ENCODE measurements around the gene GMDS.

GMDS gene

DNA sequence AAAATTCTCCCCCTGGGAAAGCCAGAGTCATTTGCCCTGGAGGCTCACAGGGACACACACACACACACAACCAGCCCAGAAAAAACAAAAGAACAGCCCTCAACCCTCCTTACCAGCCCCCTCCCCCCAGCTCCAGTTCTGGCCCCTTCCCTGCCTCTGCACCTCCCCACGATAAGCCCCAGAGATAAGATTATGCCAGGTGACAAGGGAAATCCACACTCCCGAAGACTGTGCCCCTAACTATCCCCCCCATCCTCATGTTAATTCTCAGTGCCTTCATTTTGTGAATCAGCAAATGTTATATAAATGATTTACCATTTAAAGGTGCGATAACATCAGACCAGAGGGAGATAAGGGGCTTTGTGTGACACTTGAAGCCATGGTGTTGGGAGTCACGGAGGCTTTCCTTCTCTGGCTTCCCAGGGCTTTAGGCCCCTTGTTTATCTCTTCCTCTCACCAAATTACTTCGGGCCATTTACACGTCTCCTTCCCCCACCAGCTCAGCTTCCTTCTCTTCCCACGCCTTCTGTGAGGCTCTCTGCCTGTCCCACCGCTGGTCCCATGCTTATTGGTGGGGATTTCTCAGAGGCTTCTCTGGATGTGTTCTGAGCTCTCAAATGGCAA is 648.2 kb downstream of the GMDS start:
- no peak for DNase-seq (ENCODE audit: low read depth)
- no peak overlapping the region for H3K4me3 ChIP-seq (ENCODE audit: control insufficient read depth, low read depth, low read length)
- TF ChIP-seq CTCF (IDR thresholded peaks at IDR 0.05; ENCODE audit: control insufficient read depth, insufficient read depth, low read depth, low read length, missing control alignments), result no peak

GRCh38 chr6:1596088-1596852 is 649.1 kb downstream of the GMDS start:
- H3K4me3 ChIP-seq (ENCODE audit: control insufficient read depth, low read depth, low read length), result peak overlapping the region; percentile 16
- peak; percentile 94 for TF ChIP-seq CTCF (IDR thresholded peaks at IDR 0.05; ENCODE audit: control insufficient read depth, insufficient read depth, low read depth, low read length, missing control alignments)
- DNase-seq (ENCODE audit: low read depth), result no peak

DNA sequence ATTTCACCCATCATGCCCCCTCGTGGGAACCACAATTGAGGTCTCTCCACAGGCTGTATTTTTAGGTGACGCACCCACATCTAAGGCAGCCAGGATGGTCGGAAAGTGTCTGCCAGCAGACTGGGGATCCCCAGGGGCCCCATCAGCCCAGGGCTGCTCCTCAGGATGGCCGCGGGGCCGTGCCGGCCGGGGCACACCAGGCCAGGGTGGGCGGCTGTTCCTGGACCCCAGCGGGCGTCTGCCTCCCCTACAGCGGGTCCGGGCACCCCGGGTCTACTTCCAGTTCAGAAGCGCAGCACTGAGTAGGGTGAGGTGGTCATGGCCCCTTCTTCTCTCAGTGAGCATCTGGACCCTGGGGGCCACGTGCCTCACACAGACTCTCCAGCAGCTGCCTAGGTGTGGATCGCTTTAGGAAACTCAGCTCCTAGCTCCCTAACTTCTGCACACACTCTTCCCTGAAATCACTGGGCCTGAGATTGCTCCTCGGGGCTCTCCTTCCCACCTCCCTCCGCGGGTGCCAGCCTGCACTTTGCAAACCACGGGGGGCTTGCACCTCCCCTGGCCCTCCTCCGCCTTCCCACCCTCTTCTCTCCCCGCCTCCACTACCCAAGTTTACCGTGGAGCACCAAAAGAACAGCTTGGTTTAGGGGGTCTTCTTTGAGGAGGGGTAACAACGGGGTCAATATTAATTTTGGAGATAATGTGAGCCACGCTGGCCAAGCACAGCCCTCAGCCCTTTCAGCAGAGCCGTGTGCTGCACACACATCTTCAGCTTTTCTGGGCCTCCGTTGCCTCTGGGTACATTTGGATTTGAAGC is 649.9 kb downstream of the GMDS start:
- H3K4me3 ChIP-seq (ENCODE audit: control insufficient read depth, low read depth, low read length), result no peak overlapping the region; the same call in 1 of the 2 replicates
- no peak for TF ChIP-seq CTCF (IDR thresholded peaks at IDR 0.05; ENCODE audit: control insufficient read depth, insufficient read depth, low read depth, low read length, missing control alignments)
- DNase-seq (ENCODE audit: low read depth), result no peak

DNA sequence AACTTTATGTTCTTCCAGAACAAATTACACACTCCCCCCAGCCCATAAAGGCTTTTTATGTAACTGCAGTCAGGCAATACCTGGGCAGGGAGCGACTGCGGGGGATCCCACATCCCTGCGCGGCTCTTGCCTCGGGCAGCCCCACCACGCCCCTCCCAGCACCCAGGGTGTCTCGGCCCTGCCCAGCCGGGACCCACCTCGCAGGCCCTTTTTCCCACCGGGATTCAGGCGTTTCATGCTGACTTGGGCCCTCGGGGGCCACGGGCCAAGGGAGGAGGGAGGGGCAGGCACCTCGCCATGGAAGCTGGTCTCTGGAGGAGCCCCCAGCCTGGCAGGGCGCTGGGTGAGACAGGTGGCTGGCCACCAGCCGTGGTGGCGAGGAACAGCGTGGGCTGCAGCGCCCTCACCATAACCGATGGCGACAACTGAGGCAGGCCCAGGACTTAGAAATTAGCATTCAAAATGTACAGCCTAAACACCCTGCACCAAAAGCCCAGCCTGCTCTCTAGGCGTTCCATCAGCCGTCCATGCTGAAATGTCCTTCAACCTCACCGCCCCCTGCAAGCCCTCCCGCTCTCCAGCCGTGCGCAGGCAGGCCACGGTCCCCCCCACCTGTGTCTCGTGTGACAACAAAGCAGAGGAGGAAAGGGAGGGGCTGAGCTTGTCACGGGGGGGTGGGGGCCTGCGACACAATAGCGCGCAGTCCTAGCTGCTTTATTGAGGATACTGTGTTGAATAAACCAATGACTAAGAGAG is 650.8 kb downstream of the GMDS start:
- no peak for TF ChIP-seq CTCF (IDR thresholded peaks at IDR 0.05; ENCODE audit: control insufficient read depth, insufficient read depth, low read depth, low read length, missing control alignments)
- H3K4me3 ChIP-seq (ENCODE audit: control insufficient read depth, low read depth, low read length), result no peak overlapping the region
- DNase-seq (ENCODE audit: low read depth), result no peak

- TF ChIP-seq CTCF (IDR thresholded peaks at IDR 0.05; ENCODE audit: control insufficient read depth, insufficient read depth, low read depth, low read length, missing control alignments), result no peak
- DNase-seq (ENCODE audit: low read depth), result no peak
- H3K4me3 ChIP-seq (ENCODE audit: control insufficient read depth, low read depth, low read length), result no peak overlapping the region
Observed at GRCh38 chr6:1593958-1594314, 651.5 kb downstream of the GMDS start.

Data from AG09309 (cell line).